Heart left ventricle (tissue), 16 donors: ENCODE measurements around the gene GSKIP. TPM values are rescaled to one million over a fixed set of nuclear protein-coding genes. Genes with fewer than 3 reads are reported as not detected.

ENCODE experiments used
- ATAC-seq, 4 donors: fragments of 200-7000 bp; cut with Tn5 transposase; one replicate each; pipeline ENCODE4 v1.9.1; 2020 to 2022; ENCODE audit warnings: moderate library complexity in 4 of 4, mild to moderate bottlenecking in 3 of 4, moderate number of reproducible peaks in 1 of 4
- DNase-seq, 5 donors: peaks; one replicate each; pipeline ENCODE4 v3.0.0-alpha.2; 2020
- H3K27ac ChIP-seq, 12 donors: fragments of 200-600 bp; sonication (generic) in 4 of 12; one replicate each; pipeline versions ENCODE4 v1.5.0 to v1.8.0; 2016 to 2022; ENCODE audit warnings: mild to moderate bottlenecking in 2 of 12
- H3K27me3 ChIP-seq, 9 donors: fragments of 200-600 bp; sonication (generic) in 2 of 9; one replicate each; pipeline versions ENCODE4 v1.5.1 to v1.8.0; 2016 to 2022; ENCODE audit warnings: mild to moderate bottlenecking in 3 of 9
- H3K36me3 ChIP-seq, 9 donors: fragments of 200-600 bp; sonication (generic) in 2 of 9; one replicate each; pipeline versions ENCODE4 v1.5.0 to v1.8.0; 2018 to 2022; ENCODE audit warnings: mild to moderate bottlenecking in 2 of 9
- H3K4me1 ChIP-seq, 12 donors: fragments of 200-600 bp; sonication (generic) in 4 of 12; one replicate each; pipeline versions ENCODE4 v1.5.0 to v1.8.0; 2016 to 2022; ENCODE audit warnings: mild to moderate bottlenecking in 3 of 12
- H3K4me3 ChIP-seq, 12 donors: fragments of 200-600 bp; sonication (generic) in 4 of 12; one replicate each; pipeline versions ENCODE4 v1.5.0 to v1.8.0; 2017 to 2022; ENCODE audit warnings: mild to moderate bottlenecking in 9 of 12, moderate library complexity in 4 of 12
- H3K9me3 ChIP-seq, 12 donors: fragments of 200-600 bp; sonication (generic) in 4 of 12; one replicate each; pipeline versions ENCODE4 v1.5.0 to v1.8.0; 2016 to 2022; ENCODE audit warnings: mild to moderate bottlenecking in 1 of 12
- POLR2A ChIP-seq, 2 donors: fragments of 450-650 bp; IDR thresholded peaks; one replicate each; pipeline ENCODE4 v1.6.1; 2017; ENCODE audit warnings: antibody characterized with exemption in 2 of 2, mild to moderate bottlenecking in 2 of 2, moderate library complexity in 2 of 2
- WGBS, 4 donors: extraction: QIAGEN DNeasy Blood & Tissue Kit in 2 of 4; methylation state at CpG; one replicate each; pipeline versions ENCODE4 v1.1.5 to v1.1.7; 2013 to 2018; 5-methylcytosine and 5-hydroxymethylcytosine counted together
- intact Hi-C, 10 donors: fragments of 100-400 bp; cut with DNase I; formaldehyde crosslinking; loops; one replicate each; pipeline versions ENCODE4 v1.11.1 to v1.14.2; 2022
- polyA plus RNA-seq, 2 donors: library from polyadenylated mRNA; stranded (reverse); fragments of 200-250 nt; gene quantifications; one replicate each; pipeline ENCODE4 v1.2.3, GENCODE V29; 2013
- total RNA-seq, 9 donors: library from RNA; depleted of rRNA in 2 of 9; stranded (reverse); fragments of >200 nt in 2 of 9; fragmentation: NEBNext Ultra II Directional in 3 of 9; extraction: Animal tissue kit (Norgen Biotek cat#: 25700) in 3 of 9; gene quantifications; one replicate each; pipeline versions ENCODE4 v1.1.0 to v1.2.4, GENCODE V29; 2016 to 2023
- TF ChIP-seq, protein P1 (sequence below), 12 donors: fragments of 200-600 bp; sonication (generic) in 4 of 12; IDR thresholded peaks; one replicate each; pipeline versions ENCODE4 v1.5.0 to v1.8.0; 2018 to 2022; ENCODE audit warnings: antibody characterized with exemption in 12 of 12, mild to moderate bottlenecking in 5 of 12
- donor health status: ischemic (EF 13 %, LVEDD 7.1; RV severe dilation, severe dysfunction).
- donor health status: healthy with polysubstance abuse.
- donor health status: DM: no; HTN: yes; CAD: no.
- donor health status: DM: no; HTN: no; CAD: no.
- donor health status: ischemic (EF 25% LVEDD 6.9; RV normal size, moderate dysfunction).
- donor health status: ischemic (EF 25% LVEDD 5.7; RV mildly dilated, moderate dysfunction).
- donor health status: healthy.
- donor health status: DM: yes; HTN: yes; CAD: no.
- donor health status: ischemic (EF 35%, LVEDD 5.7; RV mildly dilated, moderate dysfunction).
- donor health status: nonischemic (EF 11% LVEDD 7.7; RV severe dilation, severe dysfunction).
- donor health status: DM: yes; HTN: yes; CAD: no.
- donor health status: PGD.
- donor health status: ischemic (EF 29% LVEDD 5.4; RV normal size, mild dysfunction).
- donor health status: nonischemic (EF 23%, LVEDD 6.1; RV moderate dilation, normal function).

Gene GSKIP
- total and polyA plus RNA-seq, 11 donors = 4.6 to 19.9 (median 13.1) TPM

GRCh38 chr14:96384740-96385139 is 21.4 kb downstream of the GSKIP start:
- no peaks in the 10 kb centered on the region for H3K4me1 ChIP-seq
- 26 to 94% (median 88%) methylated on average over 1 of the region's 1 CpG for WGBS, 4 donors
- intact Hi-C loops = no loop called here
- TF ChIP-seq POLR2A (IDR thresholded peaks at IDR 0.05) = no peak
- TF ChIP-seq, protein P1, sequence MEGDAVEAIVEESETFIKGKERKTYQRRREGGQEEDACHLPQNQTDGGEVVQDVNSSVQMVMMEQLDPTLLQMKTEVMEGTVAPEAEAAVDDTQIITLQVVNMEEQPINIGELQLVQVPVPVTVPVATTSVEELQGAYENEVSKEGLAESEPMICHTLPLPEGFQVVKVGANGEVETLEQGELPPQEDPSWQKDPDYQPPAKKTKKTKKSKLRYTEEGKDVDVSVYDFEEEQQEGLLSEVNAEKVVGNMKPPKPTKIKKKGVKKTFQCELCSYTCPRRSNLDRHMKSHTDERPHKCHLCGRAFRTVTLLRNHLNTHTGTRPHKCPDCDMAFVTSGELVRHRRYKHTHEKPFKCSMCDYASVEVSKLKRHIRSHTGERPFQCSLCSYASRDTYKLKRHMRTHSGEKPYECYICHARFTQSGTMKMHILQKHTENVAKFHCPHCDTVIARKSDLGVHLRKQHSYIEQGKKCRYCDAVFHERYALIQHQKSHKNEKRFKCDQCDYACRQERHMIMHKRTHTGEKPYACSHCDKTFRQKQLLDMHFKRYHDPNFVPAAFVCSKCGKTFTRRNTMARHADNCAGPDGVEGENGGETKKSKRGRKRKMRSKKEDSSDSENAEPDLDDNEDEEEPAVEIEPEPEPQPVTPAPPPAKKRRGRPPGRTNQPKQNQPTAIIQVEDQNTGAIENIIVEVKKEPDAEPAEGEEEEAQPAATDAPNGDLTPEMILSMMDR (IDR thresholded peaks at IDR 0.05) = no peak
- ATAC-seq (no peak), DNase-seq (no peak)
- peaks cover 0 to 57% (median 40%) of the 10 kb centered on the region in 9 donors for H3K36me3 ChIP-seq
- H3K27ac ChIP-seq = no peak overlapping the region
- H3K9me3 ChIP-seq = no peaks in the 10 kb centered on the region
- no peak overlapping the region for H3K4me3 ChIP-seq
- H3K27me3 ChIP-seq = no peaks in the 10 kb centered on the region

GRCh38 chr14:96385385-96385784 is 22.1 kb downstream of the GSKIP start:
- intact Hi-C loops = no loop called here
- ATAC-seq (no peak), DNase-seq (no peak)
- no peak overlapping the region for H3K27ac ChIP-seq
- H3K36me3 ChIP-seq = peaks cover 0 to 57% (median 40%) of the 10 kb centered on the region in 9 donors
- peaks cover 0 to under 1% (median 0%) of the 10 kb centered on the region in 12 donors for H3K4me1 ChIP-seq
- no peak overlapping the region for H3K4me3 ChIP-seq
- H3K27me3 ChIP-seq = peaks cover 0 to 4% (median 0%) of the 10 kb centered on the region in 9 donors
- H3K9me3 ChIP-seq = no peaks in the 10 kb centered on the region
- WGBS, 4 donors = 92 to 95% (median 93%) methylated on average over 3 of the region's 3 CpGs
- no peak for TF ChIP-seq POLR2A (IDR thresholded peaks at IDR 0.05)
- TF ChIP-seq, protein P1 (IDR thresholded peaks at IDR 0.05) = no peak

DNA sequence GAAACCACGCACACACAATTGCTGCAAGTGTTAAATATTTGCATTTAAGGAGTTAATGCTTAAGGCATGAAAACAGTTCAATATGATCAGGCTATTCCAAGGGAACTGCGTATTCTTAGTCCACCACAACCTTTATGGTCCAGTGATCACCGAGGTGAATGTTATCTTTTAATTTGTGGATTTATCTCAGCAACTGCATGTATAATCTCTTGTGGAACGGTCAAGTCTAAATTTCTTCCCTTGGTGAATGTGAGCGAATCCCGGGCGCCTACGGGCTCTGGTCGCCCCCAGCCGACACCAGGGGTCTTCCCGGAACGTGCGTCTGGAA is 27.6 kb downstream of the GSKIP start:
- intact Hi-C loops = loop anchor here in 2 of 10 donors (1.0 to 5.0 kb wide), 3 partner anchors 26 to 859 kb away; partner anchors contain the start of genes ATG2B (in 1 of the 2) and GSKIP (in 1 of the 2)
- DNase-seq (no peak), ATAC-seq (no peak)
- H3K36me3 ChIP-seq = peaks cover 0 to 16% (median 7%) of the 10 kb centered on the region in 9 donors
- H3K4me1 ChIP-seq = peaks cover 0 to 16% (median 9%) of the 10 kb centered on the region in 12 donors
- H3K9me3 ChIP-seq = no peaks in the 10 kb centered on the region
- H3K4me3 ChIP-seq = peak overlapping the region; percentile 53 to 88 (median 80)
- peaks cover 0 to 13% (median 0%) of the 10 kb centered on the region in 9 donors for H3K27me3 ChIP-seq
- TF ChIP-seq, protein P1 (IDR thresholded peaks at IDR 0.05) = no peak
- TF ChIP-seq POLR2A (IDR thresholded peaks at IDR 0.05) = no peak
- peak overlapping the region in 9 of 12 donors; percentile 3 to 76 (median 53) for H3K27ac ChIP-seq
- WGBS, 4 donors = 5 to 7% (median 6%) methylated on average over 12 to 13 of the region's 13 CpGs

GRCh38 chr14:96391293-96392118 is 28.2 kb downstream of the GSKIP start:
- H3K36me3 ChIP-seq = peaks cover 0 to 11% (median 1%) of the 10 kb centered on the region in 9 donors
- no peaks in the 10 kb centered on the region for H3K9me3 ChIP-seq
- peaks cover 0 to 16% (median 9%) of the 10 kb centered on the region in 12 donors for H3K4me1 ChIP-seq
- TF ChIP-seq, protein P1 (IDR thresholded peaks at IDR 0.05) = no peak
- TF ChIP-seq POLR2A (IDR thresholded peaks at IDR 0.05) = no peak
- H3K27ac ChIP-seq = peak overlapping the region in 11 of 12 donors; percentile 3 to 81 (median 66)
- WGBS, 4 donors = 0 to 1% (median 0%) methylated on average over 13 to 79 of the region's 79 CpGs
- peaks cover 0 to 13% (median 0%) of the 10 kb centered on the region in 9 donors for H3K27me3 ChIP-seq
- ATAC-seq (peak; percentile 96 to 99 (median 98)), DNase-seq (peak; percentile 95 to 100 (median 97))
- peak overlapping the region; percentile 53 to 88 (median 80) for H3K4me3 ChIP-seq
- intact Hi-C loops = loop anchor here in 4 of 10 donors (1.0 to 5.0 kb wide), 5 partner anchors 27 to 859 kb away; partner anchors contain the start of genes ATG2B (in 2 of the 4) and GSKIP (in 2 of the 4)
